Mesendoderm (in vitro differentiated cells): ENCODE data around the gene ZC2HC1C.
"Not testable (repeated sequence)": the region's sequence is repeated elsewhere in the genome, so short reads cannot be mapped to it uniquely, and the experiment has no call there.

Experiments used
- DNase-seq: peaks from one replicate; pipeline ENCODE4 v3.0.0; 2013
- H2AK5ac ChIP-seq: 2 replicates; pipeline ENCODE4 v1.6.1; 2013; ENCODE audit warnings: low read length, inconsistent platforms
- H2BK120ac ChIP-seq: 2 replicates; pipeline ENCODE4 v1.6.1; 2013; ENCODE audit warnings: low read depth, mild to moderate bottlenecking, low read length, moderate library complexity, mixed read lengths
- H2BK15ac ChIP-seq: replicated peaks from 2 replicates; pipeline ENCODE4 v1.6.1; 2013; ENCODE audit warnings: low read depth, mild to moderate bottlenecking, moderate library complexity
- H2BK5ac ChIP-seq: 2 replicates; pipeline ENCODE4 v1.6.1; 2013; ENCODE audit warnings: low read length, inconsistent platforms
- H3K18ac ChIP-seq: 2 replicates; pipeline ENCODE4 v1.6.1; 2013; ENCODE audit warnings: mild to moderate bottlenecking, low read length, mixed read lengths
- H3K23ac ChIP-seq: one replicate; pipeline ENCODE4 v1.6.1; 2013; ENCODE audit warnings: low read length
- H3K27ac ChIP-seq: 2 replicates; pipeline ENCODE4 v1.5.1; 2013; ENCODE audit warnings: low read depth, mild to moderate bottlenecking, inconsistent platforms, low read length, moderate library complexity
- H3K27me3 ChIP-seq: 2 replicates; pipeline ENCODE4 v1.6.1; 2013; ENCODE audit warnings: low read length, control low read depth, mild to moderate bottlenecking, inconsistent platforms; ENCODE audit not compliant: insufficient read depth, poor library complexity
- H3K36me3 ChIP-seq: 2 replicates; pipeline ENCODE4 v1.6.1; 2013; ENCODE audit warnings: low read length, inconsistent platforms; ENCODE audit not compliant: control insufficient read depth, insufficient read depth
- H3K4ac ChIP-seq: one replicate; pipeline ENCODE4 v1.6.1; 2013; ENCODE audit warnings: low read depth, mild to moderate bottlenecking, low read length, moderate library complexity
- H3K4me1 ChIP-seq: 2 replicates; pipeline ENCODE4 v1.6.1; 2013; ENCODE audit warnings: low read depth, low read length, inconsistent platforms; ENCODE audit not compliant: control insufficient read depth
- H3K4me2 ChIP-seq: 2 replicates; pipeline ENCODE4 v1.6.1; 2013; ENCODE audit warnings: low read length
- H3K4me3 ChIP-seq: 2 replicates; pipeline ENCODE4 v1.5.1; 2013; ENCODE audit warnings: mild to moderate bottlenecking, low read length
- H3K56ac ChIP-seq: one replicate; pipeline ENCODE4 v1.6.1; 2013; ENCODE audit warnings: low read length
- H3K79me1 ChIP-seq: 2 replicates; pipeline ENCODE4 v1.6.1; 2013; ENCODE audit warnings: low read length, inconsistent platforms
- H3K79me2 ChIP-seq: 2 replicates; pipeline ENCODE4 v1.6.1; 2013; ENCODE audit warnings: mild to moderate bottlenecking, low read length; ENCODE audit not compliant: control insufficient read depth, insufficient read depth
- H3K9ac ChIP-seq: 2 replicates; pipeline ENCODE4 v1.6.1; 2013; ENCODE audit warnings: low read length, inconsistent platforms
- H4K5ac ChIP-seq: one replicate; pipeline ENCODE4 v1.6.1; 2013; ENCODE audit warnings: low read length
- H4K8ac ChIP-seq: one replicate; pipeline ENCODE4 v1.6.1; 2013; ENCODE audit warnings: low read depth, mild to moderate bottlenecking, control low read depth, low read length, moderate library complexity
- WGBS: extraction: QIAGEN DNeasy Blood & Tissue Kit; methylation state at CpG from one replicate; pipeline ENCODE4 v1.1.7; 2013; ENCODE audit warnings: low lambda C conversion rate, missing lambda C conversion rate; ENCODE audit not compliant: insufficient coverage; ENCODE audit errors: extremely low coverage; 5-methylcytosine and 5-hydroxymethylcytosine counted together

The ZC2HC1C gene

GRCh38 chr14:75067212-75067611 is 2.2 kb upstream of the ZC2HC1C start:
- Histone ChIP-seq H3K9ac (no peak overlapping the region), H3K27me3 (no peaks in the 10 kb centered on the region), H3K4me2 (no peak overlapping the region), H3K79me1 (peaks cover 5% of the 10 kb centered on the region), H3K4me1 (peaks cover 2% of the 10 kb centered on the region), H3K18ac (no peak overlapping the region), H2AK5ac (no peak overlapping the region), H3K4me3 (no peak overlapping the region), H2BK5ac (no peak overlapping the region), H2BK15ac (no peak overlapping the region), H3K23ac (no peak overlapping the region), H4K5ac (no peak overlapping the region), H2BK120ac (no peak overlapping the region), H3K4ac (no peak overlapping the region), H3K79me2 (no peaks in the 10 kb centered on the region), H3K56ac (no peak overlapping the region), H3K36me3 (no peaks in the 10 kb centered on the region), H3K27ac (no peak overlapping the region), H4K8ac (no peak overlapping the region)
- DNase-seq = no peak
- no CpG with 5 or more reads among the region's 1 CpG for WGBS

GRCh38 chr14:75067765-75068164 is 1.7 kb upstream of the ZC2HC1C start:
- not testable (repeated sequence) for H4K5ac ChIP-seq
- WGBS = no CpG with 5 or more reads among the region's 4 CpGs

GRCh38 chr14:75068294-75069120 is 934 bp upstream of the ZC2HC1C start:
- H3K4me1 ChIP-seq = peaks cover 2% of the 10 kb centered on the region
- WGBS = no CpG with 5 or more reads among the region's 15 CpGs
- peak overlapping the region; percentile 94 for H3K9ac ChIP-seq
- no peak overlapping the region for H4K8ac ChIP-seq
- H3K79me2 ChIP-seq = no peaks in the 10 kb centered on the region
- peak overlapping the region; percentile 78 for H3K18ac ChIP-seq
- no peak overlapping the region for H3K4ac ChIP-seq
- peak overlapping the region; percentile 81 for H3K27ac ChIP-seq
- H3K23ac ChIP-seq = no peak overlapping the region
- no peak overlapping the region for H2BK15ac ChIP-seq
- no peaks in the 10 kb centered on the region for H3K36me3 ChIP-seq
- peak overlapping the region; percentile 64 for H2BK120ac ChIP-seq
- H3K4me2 ChIP-seq = peak overlapping the region; percentile 49
- H3K79me1 ChIP-seq = peaks cover 2% of the 10 kb centered on the region
- H3K4me3 ChIP-seq = peak overlapping the region; percentile 45
- peak; percentile 33 for DNase-seq
- H3K27me3 ChIP-seq = no peaks in the 10 kb centered on the region
- peak overlapping the region; percentile 27 for H2BK5ac ChIP-seq
- H2AK5ac ChIP-seq = no peak overlapping the region
- H4K5ac ChIP-seq = no peak overlapping the region
- peak overlapping the region; percentile 95 for H3K56ac ChIP-seq

More at GRCh38 chr14:75067765-75068164, 1.7 kb upstream of the ZC2HC1C start:
- H3K4ac ChIP-seq, H2BK5ac ChIP-seq, H3K27ac ChIP-seq, H3K4me3 ChIP-seq, H2BK15ac ChIP-seq, H4K8ac ChIP-seq, H2BK120ac ChIP-seq, H3K79me2 ChIP-seq, DNase-seq, H3K18ac ChIP-seq, H2AK5ac ChIP-seq, H3K4me1 ChIP-seq, H3K23ac ChIP-seq, H3K27me3 ChIP-seq, H3K36me3 ChIP-seq, H3K79me1 ChIP-seq, H3K4me2 ChIP-seq: not testable (repeated sequence)
- Histone ChIP-seq H3K9ac (peak overlapping the region; percentile 35), H3K56ac (peak overlapping the region; percentile 95)

GRCh38 chr14:75069811-75070145 is 337 bp downstream of the ZC2HC1C start:
- H2AK5ac ChIP-seq = no peak overlapping the region
- WGBS = no CpG with 5 or more reads among the region's 12 CpGs
- peak overlapping the region; percentile 67 for H3K4me2 ChIP-seq
- no peak overlapping the region for H3K18ac ChIP-seq
- peak overlapping the region; percentile 8 for H3K4me3 ChIP-seq
- H3K27ac ChIP-seq = no peak overlapping the region
- no peaks in the 10 kb centered on the region for H3K27me3 ChIP-seq
- no peak overlapping the region for H2BK120ac ChIP-seq
- H3K79me1 ChIP-seq = peaks cover 2% of the 10 kb centered on the region
- H3K4ac ChIP-seq = no peak overlapping the region
- H3K79me2 ChIP-seq = no peaks in the 10 kb centered on the region
- H4K8ac ChIP-seq = no peak overlapping the region
- H3K56ac ChIP-seq = peak overlapping the region; percentile 78
- no peak overlapping the region for H2BK15ac ChIP-seq
- H4K5ac ChIP-seq = no peak overlapping the region
- DNase-seq = no peak
- no peaks in the 10 kb centered on the region for H3K36me3 ChIP-seq
- H3K4me1 ChIP-seq = no peaks in the 10 kb centered on the region
- no peak overlapping the region for H3K23ac ChIP-seq
- H2BK5ac ChIP-seq = no peak overlapping the region
- H3K9ac ChIP-seq = peak overlapping the region; percentile 63

GRCh38 chr14:75070383-75070782 is 942 bp downstream of the ZC2HC1C start:
- Histone ChIP-seq H3K9ac (no peak overlapping the region), H4K5ac (no peak overlapping the region), H3K4me3 (no peak overlapping the region), H3K23ac (no peak overlapping the region), H3K27ac (no peak overlapping the region), H3K18ac (no peak overlapping the region), H2AK5ac (no peak overlapping the region), H3K27me3 (no peaks in the 10 kb centered on the region), H2BK120ac (no peak overlapping the region), H3K4me1 (no peaks in the 10 kb centered on the region), H2BK15ac (no peak overlapping the region), H3K79me2 (no peaks in the 10 kb centered on the region), H3K36me3 (no peaks in the 10 kb centered on the region), H3K56ac (no peak overlapping the region), H3K4ac (no peak overlapping the region), H2BK5ac (no peak overlapping the region), H4K8ac (no peak overlapping the region), H3K4me2 (no peak overlapping the region), H3K79me1 (peaks cover 2% of the 10 kb centered on the region)
- WGBS = no CpG with 5 or more reads among the region's 9 CpGs
- DNase-seq = no peak

- H3K56ac ChIP-seq = no peak overlapping the region
- H3K27me3 ChIP-seq = no peaks in the 10 kb centered on the region
- H3K4me1 ChIP-seq = no peaks in the 10 kb centered on the region
- no peak overlapping the region for H3K4ac ChIP-seq
- no peak overlapping the region for H2AK5ac ChIP-seq
- no peak overlapping the region for H3K4me2 ChIP-seq
- H3K27ac ChIP-seq = no peak overlapping the region
- H3K79me1 ChIP-seq = no peaks in the 10 kb centered on the region
- no peak overlapping the region for H4K5ac ChIP-seq
- H3K18ac ChIP-seq = no peak overlapping the region
- H3K36me3 ChIP-seq = no peaks in the 10 kb centered on the region
- no peak overlapping the region for H2BK15ac ChIP-seq
- H3K79me2 ChIP-seq = no peaks in the 10 kb centered on the region
- no peak overlapping the region for H3K23ac ChIP-seq
- H2BK5ac ChIP-seq = no peak overlapping the region
- H2BK120ac ChIP-seq = no peak overlapping the region
- no peak for DNase-seq
- H3K9ac ChIP-seq = no peak overlapping the region
- H4K8ac ChIP-seq = no peak overlapping the region
- no peak overlapping the region for H3K4me3 ChIP-seq
Observed at GRCh38 chr14:75077794-75078193, 8.4 kb downstream of the ZC2HC1C start.
